ENCODE results near the gene AQP12B.

The AQP12B gene

DNA sequence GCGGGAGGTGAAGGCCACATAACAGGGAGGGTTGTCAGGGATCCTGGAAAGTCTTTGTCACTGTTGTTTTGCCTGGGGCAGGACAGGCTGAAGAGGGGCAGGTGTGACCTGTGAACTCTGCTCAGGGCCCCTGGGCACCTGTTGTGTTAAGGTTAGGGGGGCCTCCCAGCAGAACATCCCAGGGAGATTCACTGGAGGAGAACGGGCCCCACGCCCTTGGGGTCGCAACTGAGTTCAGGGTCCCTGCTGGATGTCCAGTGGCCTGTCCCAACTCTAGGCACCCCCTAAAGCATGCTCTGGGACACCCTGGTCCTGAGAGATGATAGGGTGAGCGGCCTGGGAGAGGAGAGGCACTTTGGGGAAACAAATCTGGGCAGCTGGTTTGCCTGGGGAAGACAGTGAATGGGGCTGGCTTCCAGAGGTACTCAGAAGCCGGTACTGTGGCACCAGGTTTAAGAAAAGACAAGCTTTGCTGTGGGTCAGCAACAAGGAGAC, 34.5 kb downstream of the AQP12B start:
- no peak overlapping the region for H3K9ac ChIP-seq (ENCODE audit: low read length)
- H3K79me2 ChIP-seq (ENCODE audit: low read length): no peaks in the 10 kb centered on the region
- H2AFZ ChIP-seq (ENCODE audit: low read depth, low read length): no peak overlapping the region
- H3K4me3 ChIP-seq (ENCODE audit: low read length): no peak overlapping the region
- H4K20me1 ChIP-seq (ENCODE audit: insufficient read depth, low read length): no peaks in the 10 kb centered on the region
- TF ChIP-seq, protein P1, sequence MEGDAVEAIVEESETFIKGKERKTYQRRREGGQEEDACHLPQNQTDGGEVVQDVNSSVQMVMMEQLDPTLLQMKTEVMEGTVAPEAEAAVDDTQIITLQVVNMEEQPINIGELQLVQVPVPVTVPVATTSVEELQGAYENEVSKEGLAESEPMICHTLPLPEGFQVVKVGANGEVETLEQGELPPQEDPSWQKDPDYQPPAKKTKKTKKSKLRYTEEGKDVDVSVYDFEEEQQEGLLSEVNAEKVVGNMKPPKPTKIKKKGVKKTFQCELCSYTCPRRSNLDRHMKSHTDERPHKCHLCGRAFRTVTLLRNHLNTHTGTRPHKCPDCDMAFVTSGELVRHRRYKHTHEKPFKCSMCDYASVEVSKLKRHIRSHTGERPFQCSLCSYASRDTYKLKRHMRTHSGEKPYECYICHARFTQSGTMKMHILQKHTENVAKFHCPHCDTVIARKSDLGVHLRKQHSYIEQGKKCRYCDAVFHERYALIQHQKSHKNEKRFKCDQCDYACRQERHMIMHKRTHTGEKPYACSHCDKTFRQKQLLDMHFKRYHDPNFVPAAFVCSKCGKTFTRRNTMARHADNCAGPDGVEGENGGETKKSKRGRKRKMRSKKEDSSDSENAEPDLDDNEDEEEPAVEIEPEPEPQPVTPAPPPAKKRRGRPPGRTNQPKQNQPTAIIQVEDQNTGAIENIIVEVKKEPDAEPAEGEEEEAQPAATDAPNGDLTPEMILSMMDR (IDR thresholded peaks at IDR 0.05; ENCODE audit: low read depth, low read length): no peak
- TF ChIP-seq EZH2phosphoT487 (IDR thresholded peaks at IDR 0.05; ENCODE audit: low read depth): no peak
- H3K4me1 ChIP-seq (ENCODE audit: low read length): no peaks in the 10 kb centered on the region
- no peak overlapping the region for H3K4me2 ChIP-seq (ENCODE audit: low read length)
- H3K9me3 ChIP-seq (ENCODE audit: insufficient read depth, low read length): no peaks in the 10 kb centered on the region
- no peaks in the 10 kb centered on the region for H3K27me3 ChIP-seq (ENCODE audit: low read depth, low read length)
- no peaks in the 10 kb centered on the region for H3K36me3 ChIP-seq (replicated peaks; ENCODE audit: low read depth, low read length)
- no peak overlapping the region for H3K27ac ChIP-seq (ENCODE audit: low read length)

DNA sequence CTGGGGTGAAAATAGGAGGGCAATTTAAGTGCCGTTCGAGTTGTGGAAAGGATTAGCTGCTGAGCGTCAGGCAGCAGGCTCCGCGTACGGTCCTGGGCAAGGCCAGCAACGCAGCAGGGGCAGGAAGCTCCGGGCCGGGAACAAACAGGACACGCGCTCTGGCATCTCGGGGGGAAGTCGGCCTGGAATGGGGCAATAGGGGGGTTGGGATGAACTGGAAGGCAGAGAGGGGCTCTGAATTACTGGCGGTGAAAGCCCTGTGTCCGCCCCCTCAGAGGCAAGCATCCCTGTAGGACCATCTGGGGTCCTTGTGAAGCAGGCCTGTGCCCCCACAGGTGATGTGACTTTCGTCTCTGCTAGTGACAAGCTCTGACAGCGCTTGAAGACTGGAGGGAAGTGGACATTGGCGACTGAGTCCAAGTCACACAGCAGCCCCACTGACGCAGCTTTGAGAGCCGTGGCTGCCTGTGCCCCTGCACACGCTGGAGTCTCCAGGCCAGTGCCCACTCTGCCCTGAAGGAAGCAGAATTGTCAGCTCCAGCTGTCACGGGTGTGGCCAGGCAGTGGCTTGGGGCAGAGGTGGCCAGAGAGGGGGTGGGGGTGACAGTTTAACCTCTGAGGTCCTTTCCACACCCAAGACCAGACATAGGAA, 35.1 kb downstream of the AQP12B start:
- no peak overlapping the region for H3K4me2 ChIP-seq (ENCODE audit: low read length)
- TF ChIP-seq, protein P1 (IDR thresholded peaks at IDR 0.05; ENCODE audit: low read depth, low read length): no peak
- TF ChIP-seq EZH2phosphoT487 (IDR thresholded peaks at IDR 0.05; ENCODE audit: low read depth): no peak
- H4K20me1 ChIP-seq (ENCODE audit: insufficient read depth, low read length): no peaks in the 10 kb centered on the region
- no peak overlapping the region for H3K4me3 ChIP-seq (ENCODE audit: low read length)
- no peak overlapping the region for H3K27ac ChIP-seq (ENCODE audit: low read length)
- H3K9ac ChIP-seq (ENCODE audit: low read length): no peak overlapping the region
- H3K4me1 ChIP-seq (ENCODE audit: low read length): no peaks in the 10 kb centered on the region
- H3K9me3 ChIP-seq (ENCODE audit: insufficient read depth, low read length): no peaks in the 10 kb centered on the region
- H3K79me2 ChIP-seq (ENCODE audit: low read length): no peaks in the 10 kb centered on the region
- no peaks in the 10 kb centered on the region for H3K27me3 ChIP-seq (ENCODE audit: low read depth, low read length)
- H3K36me3 ChIP-seq (replicated peaks; ENCODE audit: low read depth, low read length): no peaks in the 10 kb centered on the region
- no peak overlapping the region for H2AFZ ChIP-seq (ENCODE audit: low read depth, low read length)

DNA sequence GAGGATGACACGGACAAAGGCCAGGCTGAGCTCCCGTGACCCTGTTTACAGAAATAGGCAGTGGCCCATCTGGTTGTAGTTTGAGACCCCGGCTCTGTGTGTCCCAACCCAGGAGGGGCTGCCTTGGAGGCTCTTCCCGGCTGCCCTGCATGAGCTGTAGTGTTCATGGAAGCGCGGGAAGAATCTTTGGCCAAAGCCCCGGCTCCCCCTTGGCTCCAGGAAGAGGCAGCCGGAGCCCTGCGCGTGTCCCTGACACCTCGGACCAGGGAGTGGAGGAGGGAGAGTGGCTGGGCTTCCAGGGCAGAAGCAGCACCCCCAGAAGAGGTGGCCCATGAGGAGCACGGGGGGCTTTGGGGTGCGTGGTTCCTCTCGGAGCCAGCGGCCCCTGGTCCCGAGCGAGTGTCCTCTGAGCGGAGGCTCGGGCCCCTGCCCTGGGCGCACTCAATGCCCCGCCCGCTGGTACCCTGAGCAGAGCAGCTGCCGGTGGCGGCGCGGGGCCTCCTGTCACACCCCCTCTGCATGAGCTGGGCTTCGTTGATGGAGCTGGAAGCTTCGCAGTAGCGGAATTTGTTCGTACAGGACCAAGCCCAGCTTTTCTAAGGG, 35.7 kb downstream of the AQP12B start:
- H3K4me1 ChIP-seq (ENCODE audit: low read length): no peaks in the 10 kb centered on the region

More for the DNA sequence above, 35.7 kb downstream of the AQP12B start:
- no peaks in the 10 kb centered on the region for H3K79me2 ChIP-seq (ENCODE audit: low read length)
- no peak for TF ChIP-seq EZH2phosphoT487 (IDR thresholded peaks at IDR 0.05; ENCODE audit: low read depth)
- TF ChIP-seq, protein P1 (IDR thresholded peaks at IDR 0.05; ENCODE audit: low read depth, low read length): no peak
- no peaks in the 10 kb centered on the region for H3K27me3 ChIP-seq (ENCODE audit: low read depth, low read length)
- H3K4me3 ChIP-seq (ENCODE audit: low read length): no peak overlapping the region
- H3K36me3 ChIP-seq (replicated peaks; ENCODE audit: low read depth, low read length): no peaks in the 10 kb centered on the region
- no peaks in the 10 kb centered on the region for H3K9me3 ChIP-seq (ENCODE audit: insufficient read depth, low read length)
- H4K20me1 ChIP-seq (ENCODE audit: insufficient read depth, low read length): no peaks in the 10 kb centered on the region
- H3K4me2 ChIP-seq (ENCODE audit: low read length): no peak overlapping the region
- no peak overlapping the region for H2AFZ ChIP-seq (ENCODE audit: low read depth, low read length)
- no peak overlapping the region for H3K9ac ChIP-seq (ENCODE audit: low read length)
- H3K27ac ChIP-seq (ENCODE audit: low read length): no peak overlapping the region

All from OCI-LY3 (cell line).